K562 (cell line): Measurements from ENCODE around the gene IFNA2.

Source experiments
- CTCF ChIP-seq, 3 experiments: IDR thresholded peaks in 2 of 3; conservative IDR thresholded peaks in 1 of 3; 2 replicates each; pipeline ENCODE4 v1.5.1; 2011 to 2012; ENCODE audit warnings: low read length in 3 of 3, mild to moderate bottlenecking in 3 of 3, control low read depth in 2 of 3, improper control_type of control experiment in 1 of 3, inconsistent platforms in 1 of 3, low read depth in 1 of 3, mixed read lengths in 1 of 3, moderate library complexity in 1 of 3; ENCODE audit not compliant: insufficient read depth in 2 of 3
- EP300 ChIP-seq: IDR thresholded peaks from 2 replicates; pipeline ENCODE4 v1.6.1; 2012; ENCODE audit warnings: low read length, improper control_type of control experiment
- EZH2 ChIP-seq: IDR thresholded peaks from 2 replicates; pipeline ENCODE4 v1.6.1; 2012; ENCODE audit warnings: low read depth, mild to moderate bottlenecking, inconsistent platforms, low read length, borderline replicate concordance
- GTF2E2 ChIP-seq: fragments of 200-800 bp; sonication (Bioruptor generic); IDR thresholded peaks from 2 replicates; pipeline ENCODE4 v1.6.1; 2016; ENCODE audit warnings: missing genetic modification characterization, missing compliant biosample characterization
- MCM5 ChIP-seq: fragments of 450-650 bp; IDR thresholded peaks from 2 replicates; pipeline ENCODE4 v1.6.1; 2016; ENCODE audit warnings: low read depth
- PKNOX1 ChIP-seq: fragments of 450-650 bp; IDR thresholded peaks from 2 replicates; pipeline ENCODE4 v1.6.1; 2016
- SRF ChIP-seq, 2 experiments: fragments of 250-450, 450-650 bp in 1 of 2; sonication (Bioruptor Pico) in 1 of 2; sonication (generic) in 1 of 2; formaldehyde crosslinking; IDR thresholded peaks; 2 replicates each; pipeline versions ENCODE4 v1.5.0 to v1.5.1; 2020 to 2022; ENCODE audit warnings: mild to moderate bottlenecking in 1 of 2, missing genetic modification reagents in 1 of 2
- TARDBP ChIP-seq: fragments of 450-650 bp; IDR thresholded peaks from 2 replicates; pipeline ENCODE4 v1.6.1; 2016
- TCF3 ChIP-seq: sonication (generic); formaldehyde crosslinking; IDR thresholded peaks from 2 replicates; pipeline ENCODE4 v1.4.0; 2020; ENCODE audit warnings: mild to moderate bottlenecking, missing genetic modification reagents
- ZNF274 ChIP-seq: IDR thresholded peaks from 2 replicates; pipeline ENCODE4 v1.6.1; 2011; ENCODE audit warnings: low read depth, mild to moderate bottlenecking, low read length, moderate library complexity, borderline replicate concordance
- ZNF347 ChIP-seq: fragments of 450-650 bp; formaldehyde crosslinking; IDR thresholded peaks from 2 replicates; pipeline ENCODE4 v1.4.0; 2020; ENCODE audit warnings: low read depth, mild to moderate bottlenecking, moderate library complexity

GRCh38 chr9:21336457-21336856 is 48.7 kb downstream of the IFNA2 start:
- TF ChIP-seq CTCF (IDR thresholded peaks at IDR 0.05 in 2 of 3, conservative IDR thresholded peaks at IDR 0.05 in 1 of 3; ENCODE audit: insufficient read depth in 2 of 3, low read depth in 1 of 3, low read length in 3 of 3) = no peak
- TF ChIP-seq GTF2E2 (tag) = no peak
- TF ChIP-seq MCM5 = no peak
- TF ChIP-seq EZH2 = no peak
- no peak for TF ChIP-seq ZNF274
- no peak for TF ChIP-seq PKNOX1
- TF ChIP-seq TARDBP = no peak
- no peak for TF ChIP-seq ZNF347 (CRISPR knock-in tag)
- no peak for TF ChIP-seq SRF (CRISPR knock-in tag; IDR thresholded peaks at IDR 0.05)
- no peak for TF ChIP-seq TCF3
- TF ChIP-seq EP300 = no peak
